Progenitor cell of endocrine pancreas (in vitro differentiated cells): Measurements from ENCODE around the gene TRAPPC2L. TPM values are rescaled to one million over a fixed set of nuclear protein-coding genes. Genes with fewer than 3 reads are reported as not detected.

Experiments used
- DNase-seq: peaks from one replicate; pipeline ENCODE4 v3.0.0; 2021; ENCODE audit warnings: low spot score; ENCODE audit not compliant: unreplicated experiment
- H3K27ac Mint-ChIP-seq: 2 replicates; pipeline ENCODE4 v1.8.0; 2021; ENCODE audit warnings: mild to moderate bottlenecking, moderate library complexity, mixed read lengths
- H3K27me3 Mint-ChIP-seq: 2 replicates; pipeline ENCODE4 v1.8.0; 2021; ENCODE audit warnings: mixed read lengths
- H3K36me3 Mint-ChIP-seq: 2 replicates; pipeline ENCODE4 v1.8.0; 2022; ENCODE audit warnings: mixed read lengths; ENCODE audit not compliant: insufficient read depth
- H3K4me1 Mint-ChIP-seq: 2 replicates; pipeline ENCODE4 v1.8.0; 2021; ENCODE audit warnings: low read depth, mixed read lengths
- H3K4me3 Mint-ChIP-seq: 2 replicates; pipeline ENCODE4 v1.8.0; 2021; ENCODE audit warnings: low read depth, mild to moderate bottlenecking, moderate library complexity, mixed read lengths
- H3K9me3 Mint-ChIP-seq: 2 replicates; pipeline ENCODE4 v1.8.0; 2021; ENCODE audit warnings: low read depth, mixed read lengths
- total RNA-seq: library from RNA; stranded (reverse); gene quantifications from 2 replicates; pipeline ENCODE4 v1.2.1, GENCODE V29; 2021
- TF ChIP-seq, protein P1 (sequence below): fragments of 200-600 bp; sonication (generic); IDR thresholded peaks from one replicate; pipeline ENCODE4 v1.5.0; 2021; ENCODE audit warnings: antibody characterized with exemption, mild to moderate bottlenecking; ENCODE audit not compliant: unreplicated experiment

TRAPPC2L gene
- total RNA-seq, 1 donor from 2014 or later, result 74.9 TPM

GRCh38 chr16:88816736-88817535 lies 40.0 kb upstream of the TRAPPC2L start:
- no peaks in the 10 kb centered on the region for H3K9me3 Mint-ChIP-seq
- H3K4me3 Mint-ChIP-seq, result no peak overlapping the region
- no peaks in the 10 kb centered on the region for H3K4me1 Mint-ChIP-seq
- TF ChIP-seq, protein P1, sequence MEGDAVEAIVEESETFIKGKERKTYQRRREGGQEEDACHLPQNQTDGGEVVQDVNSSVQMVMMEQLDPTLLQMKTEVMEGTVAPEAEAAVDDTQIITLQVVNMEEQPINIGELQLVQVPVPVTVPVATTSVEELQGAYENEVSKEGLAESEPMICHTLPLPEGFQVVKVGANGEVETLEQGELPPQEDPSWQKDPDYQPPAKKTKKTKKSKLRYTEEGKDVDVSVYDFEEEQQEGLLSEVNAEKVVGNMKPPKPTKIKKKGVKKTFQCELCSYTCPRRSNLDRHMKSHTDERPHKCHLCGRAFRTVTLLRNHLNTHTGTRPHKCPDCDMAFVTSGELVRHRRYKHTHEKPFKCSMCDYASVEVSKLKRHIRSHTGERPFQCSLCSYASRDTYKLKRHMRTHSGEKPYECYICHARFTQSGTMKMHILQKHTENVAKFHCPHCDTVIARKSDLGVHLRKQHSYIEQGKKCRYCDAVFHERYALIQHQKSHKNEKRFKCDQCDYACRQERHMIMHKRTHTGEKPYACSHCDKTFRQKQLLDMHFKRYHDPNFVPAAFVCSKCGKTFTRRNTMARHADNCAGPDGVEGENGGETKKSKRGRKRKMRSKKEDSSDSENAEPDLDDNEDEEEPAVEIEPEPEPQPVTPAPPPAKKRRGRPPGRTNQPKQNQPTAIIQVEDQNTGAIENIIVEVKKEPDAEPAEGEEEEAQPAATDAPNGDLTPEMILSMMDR, result no peak
- H3K27ac Mint-ChIP-seq, result no peak overlapping the region
- no peaks in the 10 kb centered on the region for H3K36me3 Mint-ChIP-seq
- H3K27me3 Mint-ChIP-seq, result no peaks in the 10 kb centered on the region
- no peak for DNase-seq

DNA sequence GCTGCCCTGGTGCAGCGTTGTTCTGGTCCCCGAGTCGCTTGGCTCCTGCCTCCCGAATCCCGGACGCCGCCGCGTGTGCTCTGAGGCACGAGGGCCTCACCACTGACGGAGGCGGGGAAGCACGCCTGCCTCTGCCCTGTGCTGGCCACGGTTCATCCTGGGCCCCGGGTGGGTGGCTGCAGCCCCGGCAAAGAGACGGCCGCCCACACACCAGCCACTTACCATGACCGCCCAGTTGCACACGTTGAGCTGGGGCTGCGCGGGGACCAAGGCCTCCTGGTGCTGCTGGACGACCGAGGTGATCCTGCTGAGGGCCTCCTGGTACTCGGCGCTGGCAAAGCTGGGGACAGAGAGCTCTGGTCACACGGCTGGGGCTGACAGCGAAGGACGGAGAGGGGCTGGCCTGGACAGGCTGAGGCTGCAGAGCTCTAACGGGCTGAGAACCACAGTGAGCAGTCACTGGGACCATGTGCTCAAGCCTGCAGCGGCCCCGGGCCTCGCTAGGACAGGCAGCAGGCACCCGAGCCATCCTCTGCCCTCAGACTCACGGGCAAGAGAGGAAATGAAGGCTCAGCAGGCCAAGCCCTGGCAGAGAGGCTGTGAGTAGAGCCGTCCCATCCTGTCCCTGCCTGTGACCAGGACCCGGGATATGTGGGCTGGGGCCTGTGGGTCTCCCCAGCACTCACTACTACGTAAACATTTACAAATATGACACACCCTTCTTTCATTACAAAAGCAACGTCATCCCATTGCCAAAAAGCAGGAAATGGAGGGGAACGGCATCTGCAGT lies 38.9 kb upstream of the TRAPPC2L start:
- Mint-ChIP-seq H3K27me3 (no peaks in the 10 kb centered on the region), H3K27ac (no peak overlapping the region), H3K4me1 (no peaks in the 10 kb centered on the region), H3K4me3 (no peak overlapping the region), H3K36me3 (no peaks in the 10 kb centered on the region), H3K9me3 (no peaks in the 10 kb centered on the region)
- TF ChIP-seq, protein P1, result no peak
- no peak for DNase-seq

- Mint-ChIP-seq H3K27ac (no peak overlapping the region), H3K9me3 (no peaks in the 10 kb centered on the region), H3K36me3 (no peaks in the 10 kb centered on the region), H3K27me3 (no peaks in the 10 kb centered on the region), H3K4me3 (no peak overlapping the region), H3K4me1 (no peaks in the 10 kb centered on the region)
- DNase-seq, result no peak
- TF ChIP-seq, protein P1, result no peak
Observed at GRCh38 chr16:88818575-88818874, 38.4 kb upstream of the TRAPPC2L start.

DNA sequence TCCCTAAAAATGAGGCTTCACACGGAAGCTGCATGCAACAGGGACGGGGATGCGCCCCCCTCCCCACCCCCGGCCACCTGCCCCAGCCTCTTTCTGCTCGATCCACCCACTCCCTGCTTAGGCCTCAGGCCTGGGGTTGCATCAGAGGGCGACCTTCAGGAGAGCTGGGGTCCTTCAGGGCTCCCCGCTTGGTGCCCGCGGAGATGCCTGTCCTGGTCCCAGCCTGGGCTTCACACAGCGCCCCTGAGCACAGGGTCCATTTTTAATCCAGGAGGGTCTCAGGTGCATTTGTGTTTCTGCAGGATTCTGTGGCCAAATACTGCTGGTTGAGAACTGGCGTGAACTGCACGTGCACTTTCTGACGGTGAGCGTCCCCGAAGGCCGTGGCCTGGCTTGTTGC lies 37.8 kb upstream of the TRAPPC2L start:
- Mint-ChIP-seq H3K4me3 (no peak overlapping the region), H3K27ac (no peak overlapping the region), H3K36me3 (no peaks in the 10 kb centered on the region), H3K4me1 (no peaks in the 10 kb centered on the region), H3K27me3 (no peaks in the 10 kb centered on the region), H3K9me3 (no peaks in the 10 kb centered on the region)
- TF ChIP-seq, protein P1, result no peak
- DNase-seq, result no peak

GRCh38 chr16:88820385-88821025 lies 36.4 kb upstream of the TRAPPC2L start:
- TF ChIP-seq, protein P1, result no peak
- Mint-ChIP-seq H3K36me3 (no peaks in the 10 kb centered on the region), H3K4me3 (no peak overlapping the region), H3K9me3 (no peaks in the 10 kb centered on the region), H3K27me3 (no peaks in the 10 kb centered on the region), H3K27ac (no peak overlapping the region), H3K4me1 (no peaks in the 10 kb centered on the region)
- DNase-seq, result no peak
